IMR-90 (cell line): ENCODE measurements around the gene EXOC4. TPM values are rescaled to one million over a fixed set of nuclear protein-coding genes. Genes with fewer than 3 reads are reported as not detected.

Source experiments
- ATAC-seq: fragments of 200-7000 bp; cut with Tn5 transposase; 2 replicates; pipeline ENCODE4 v1.9.1; 2020; ENCODE audit warnings: low read depth, mild to moderate bottlenecking, moderate library complexity
- BruUV-seq: library from RNA; stranded (reverse); fragments of 400-500 nt; replicated peaks from 2 replicates; lab custom pipeline; 2021; lab: Mats Ljungman, UMichigan
- CTCF ChIA-PET: fragments of 300-600 bp; formaldehyde crosslinking; extraction: SDS; loops from one replicate; lab custom pipeline; 2021; ENCODE audit warnings: antibody characterized with exemption; lab: Yijun Ruan, JAX
- POLR2A ChIA-PET: fragments of 300-600 bp; sonication (Branson Sonifier 250); formaldehyde crosslinking; loops from one replicate; lab custom pipeline; 2022; ENCODE audit warnings: antibody characterized with exemption; ENCODE audit not compliant: unreplicated experiment; lab: Charles Lee
- DNase-seq: peaks from one replicate; pipeline ENCODE4 v3.0.0; 2013
- H2AFZ ChIP-seq: replicated peaks from 2 replicates; pipeline ENCODE3; 2013; ENCODE audit warnings: low read length, mild to moderate bottlenecking; ENCODE audit not compliant: poor library complexity
- H2AK5ac ChIP-seq: 2 replicates; pipeline ENCODE4 v1.6.1; 2013; ENCODE audit warnings: low read depth, low read length, inconsistent platforms
- H2AK9ac ChIP-seq: replicated peaks from 2 replicates; pipeline ENCODE3; 2013; ENCODE audit warnings: mild to moderate bottlenecking, low read depth, low read length, moderate library complexity; ENCODE audit not compliant: poor library complexity
- H2BK120ac ChIP-seq: 2 replicates; pipeline ENCODE4 v1.6.1; 2013; ENCODE audit warnings: low read depth, low read length, inconsistent platforms
- H2BK15ac ChIP-seq: 3 replicates; pipeline ENCODE4 v1.6.1; 2013; ENCODE audit warnings: low read depth, low read length, inconsistent platforms
- H2BK20ac ChIP-seq: 2 replicates; pipeline ENCODE4 v1.6.1; 2013; ENCODE audit warnings: low read depth, mild to moderate bottlenecking, inconsistent platforms, low read length, moderate library complexity
- H2BK5ac ChIP-seq: 2 replicates; pipeline ENCODE4 v1.6.1; 2013; ENCODE audit warnings: mild to moderate bottlenecking, low read depth, low read length, inconsistent platforms; ENCODE audit not compliant: poor library complexity, severe bottlenecking
- H3K14ac ChIP-seq: replicated peaks from 2 replicates; pipeline ENCODE4 v1.6.1; 2013; ENCODE audit warnings: low read depth, low read length, inconsistent platforms
- H3K18ac ChIP-seq: 2 replicates; pipeline ENCODE4 v1.6.1; 2013; ENCODE audit warnings: low read depth, low read length, control low read depth
- H3K23ac ChIP-seq: 2 replicates; pipeline ENCODE4 v1.6.1; 2013; ENCODE audit warnings: low read depth, low read length, inconsistent platforms
- H3K27ac ChIP-seq: 2 replicates; pipeline ENCODE4 v1.5.1; 2013; ENCODE audit warnings: mild to moderate bottlenecking, control low read depth, low read length; ENCODE audit not compliant: insufficient read depth
- H3K27me3 ChIP-seq: 2 replicates; pipeline ENCODE4 v1.6.1; 2013; ENCODE audit warnings: low read length; ENCODE audit not compliant: control insufficient read depth, insufficient read depth
- H3K36me3 ChIP-seq: 2 replicates; pipeline ENCODE4 v1.6.1; 2013; ENCODE audit warnings: low read length, mixed read lengths; ENCODE audit not compliant: control insufficient read depth, insufficient read depth
- H3K4ac ChIP-seq: 2 replicates; pipeline ENCODE4 v1.6.1; 2013; ENCODE audit warnings: low read depth, low read length, inconsistent platforms
- H3K4me1 ChIP-seq: 2 replicates; pipeline ENCODE4 v1.6.1; 2013; ENCODE audit warnings: low read length, mixed read lengths; ENCODE audit not compliant: control insufficient read depth, insufficient read depth
- H3K4me2 ChIP-seq: 2 replicates; pipeline ENCODE4 v1.6.1; 2013; ENCODE audit warnings: low read depth, mild to moderate bottlenecking, control low read depth, low read length, moderate library complexity
- H3K4me3 ChIP-seq: 2 replicates; pipeline ENCODE4 v1.5.1; 2013; ENCODE audit warnings: low read depth, mild to moderate bottlenecking, control low read depth, low read length, moderate library complexity; ENCODE audit not compliant: insufficient read depth
- H3K56ac ChIP-seq: 2 replicates; pipeline ENCODE4 v1.6.1; 2013; ENCODE audit warnings: low read length, inconsistent platforms; ENCODE audit not compliant: insufficient read depth; ENCODE audit errors: extremely low read depth
- H3K79me1 ChIP-seq, 2 experiments: 2 replicates each; pipeline ENCODE4 v1.6.1; 2013; ENCODE audit warnings: low read length in 2 of 2, inconsistent platforms in 1 of 2, low read depth in 1 of 2
- H3K9ac ChIP-seq: 2 replicates; pipeline ENCODE4 v1.6.1; 2013; ENCODE audit warnings: low read depth, low read length, control low read depth
- H3K9me1 ChIP-seq: 2 replicates; pipeline ENCODE4 v1.6.1; 2013; ENCODE audit warnings: low read length, inconsistent platforms; ENCODE audit not compliant: insufficient read depth
- H3K9me3 ChIP-seq: 2 replicates; pipeline ENCODE4 v1.6.1; 2013; ENCODE audit warnings: low read length; ENCODE audit not compliant: control insufficient read depth, insufficient read depth
- H4K20me1 ChIP-seq: 2 replicates; pipeline ENCODE4 v1.6.1; 2013; ENCODE audit warnings: low read length, inconsistent platforms; ENCODE audit not compliant: insufficient read depth
- H4K5ac ChIP-seq: 2 replicates; pipeline ENCODE4 v1.6.1; 2013; ENCODE audit warnings: mild to moderate bottlenecking, low read depth, low read length, control low read depth
- H4K8ac ChIP-seq, 2 experiments: 2 replicates each; pipeline ENCODE4 v1.6.1; 2013; ENCODE audit warnings: low read depth in 2 of 2, low read length in 2 of 2, control low read depth in 1 of 2, inconsistent platforms in 1 of 2
- H4K91ac ChIP-seq: 2 replicates; pipeline ENCODE4 v1.6.1; 2013; ENCODE audit warnings: low read depth, low read length, inconsistent platforms; ENCODE audit not compliant: insufficient read depth
- BHLHE40 ChIP-seq: fragments of 150-350 bp; IDR thresholded peaks from 2 replicates; pipeline ENCODE4 v1.6.1; 2016; ENCODE audit warnings: mild to moderate bottlenecking, low read depth, low read length
- CEBPB ChIP-seq: IDR thresholded peaks from 2 replicates; pipeline ENCODE4 v1.6.1; 2012; ENCODE audit warnings: low read depth, low read length, improper control_type of control experiment
- CHD1 ChIP-seq: IDR thresholded peaks from 2 replicates; pipeline ENCODE4 v1.6.1; 2012; ENCODE audit warnings: low read depth, low read length, improper control_type of control experiment
- FOS ChIP-seq: fragments of 150-350 bp; IDR thresholded peaks from 2 replicates; pipeline ENCODE4 v1.6.1; 2016; ENCODE audit warnings: low read depth, low read length
- MAFK ChIP-seq: IDR thresholded peaks from 2 replicates; pipeline ENCODE4 v1.6.1; 2012; ENCODE audit warnings: low read depth, low read length, improper control_type of control experiment
- MAZ ChIP-seq: IDR thresholded peaks from 2 replicates; pipeline ENCODE4 v1.6.1; 2012; ENCODE audit warnings: low read depth, mild to moderate bottlenecking, low read length, improper control_type of control experiment, moderate library complexity, borderline replicate concordance
- MXI1 ChIP-seq: IDR thresholded peaks from 2 replicates; pipeline ENCODE4 v1.6.1; 2012; ENCODE audit warnings: low read depth, mild to moderate bottlenecking, low read length, moderate library complexity, borderline replicate concordance
- NFE2L2 ChIP-seq: fragments of 150-350 bp; IDR thresholded peaks from 2 replicates; pipeline ENCODE4 v1.6.1; 2016; ENCODE audit warnings: low read depth, mild to moderate bottlenecking, low read length
- POLR2A ChIP-seq: IDR thresholded peaks from 2 replicates; pipeline ENCODE4 v1.6.1; 2012; ENCODE audit warnings: mild to moderate bottlenecking, low read depth, low read length
- RAD21 ChIP-seq: IDR thresholded peaks from 2 replicates; pipeline ENCODE4 v1.6.1; 2012; ENCODE audit warnings: low read length, improper control_type of control experiment
- RCOR1 ChIP-seq: IDR thresholded peaks from 2 replicates; pipeline ENCODE4 v1.6.1; 2012; ENCODE audit warnings: mild to moderate bottlenecking, low read length, improper control_type of control experiment; ENCODE audit not compliant: insufficient replicate concordance
- RFX5 ChIP-seq: IDR thresholded peaks from 2 replicates; pipeline ENCODE4 v1.8.0; 2012; ENCODE audit warnings: low read depth, mild to moderate bottlenecking, low read length, moderate library complexity
- SMC3 ChIP-seq: fragments of 150-350 bp; IDR thresholded peaks from 2 replicates; pipeline ENCODE4 v1.6.1; 2016; ENCODE audit warnings: low read depth, mild to moderate bottlenecking, antibody characterized with exemption, low read length, moderate library complexity
- dilution Hi-C: fragments of 300-500 bp; cut with HindIII; formaldehyde crosslinking; loops from one replicate; pipeline ENCODE4 v1.14.3; 2018; ENCODE audit warnings: low sequenced_read_pairs; ENCODE audit not compliant: unreplicated experiment
- in situ Hi-C: fragments of 300-500 bp; cut with MboI; formaldehyde crosslinking; loops from 3 replicates; pipeline ENCODE4 v1.14.3; 2019; ENCODE audit warnings: low sequenced_read_pairs, inconsistent platforms, mixed read lengths
- intact Hi-C: fragments of 100-400 bp; cut with micrococcal nuclease; formaldehyde crosslinking; loops from 2 replicates; pipeline ENCODE4 v1.10.0; 2022
- polyA plus RNA-seq, 3 experiments: library from polyadenylated mRNA; depleted of rRNA; stranded (reverse); fragments of >200 nt; gene quantifications; 2 replicates each; pipeline ENCODE4 v1.2.3, GENCODE V29; 2012; ENCODE audit warnings: low replicate concordance in 1 of 3
- total RNA-seq: library from RNA; depleted of rRNA; stranded (reverse); fragments of >200 nt; gene quantifications from 2 replicates; pipeline ENCODE4 v1.2.3, GENCODE V29; 2012
- TF ChIP-seq, protein P1 (sequence below): fragments of 150-350 bp; IDR thresholded peaks from 2 replicates; pipeline ENCODE4 v1.6.1; 2017; ENCODE audit warnings: mild to moderate bottlenecking, antibody characterized with exemption, low read length, low read depth
- TF ChIP-seq, protein P2 (sequence below): conservative IDR thresholded peaks from 2 replicates; pipeline ENCODE4 v1.5.1; 2012; ENCODE audit warnings: mild to moderate bottlenecking, low read depth, low read length, improper control_type of control experiment
- TF ChIP-seq, protein P3 (sequence below): fragments of 150-350 bp; IDR thresholded peaks from 2 replicates; pipeline ENCODE4 v1.6.1; 2016; ENCODE audit warnings: low read depth, mild to moderate bottlenecking, low read length, moderate library complexity, borderline replicate concordance

The EXOC4 gene
- total and polyA plus RNA-seq, 2 of the 4 experiments (the other 2 are of a cell fraction) = 25.4 to 94.6 TPM

DNA sequence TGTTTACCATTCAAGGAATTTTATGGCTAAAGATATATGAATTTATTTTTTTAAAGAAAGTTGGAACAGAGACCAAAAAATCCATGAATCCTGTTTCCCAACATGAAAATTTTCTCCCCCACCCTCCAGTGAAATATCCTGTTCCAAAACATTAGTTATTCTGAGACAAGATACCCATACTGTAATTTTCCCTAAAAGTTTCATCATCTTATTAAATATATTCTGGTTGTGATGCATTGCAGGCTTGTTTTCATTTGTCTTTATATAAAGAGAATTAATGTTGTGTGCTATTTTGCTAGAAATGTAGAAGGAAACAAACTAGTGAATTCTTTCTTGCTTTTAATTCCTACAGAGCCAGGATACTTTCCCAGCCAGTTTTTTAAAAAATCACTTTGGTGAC is 106.6 kb downstream of the EXOC4 start:
- no peak overlapping the region for H2AK9ac ChIP-seq
- no peaks in the 10 kb centered on the region for H3K27me3 ChIP-seq
- BruUV-seq = no TSS peak
- H3K4ac ChIP-seq = no peak overlapping the region
- peaks cover 6% of the 10 kb centered on the region in 2 experiments; a peak in 3 of 4 replicates for H3K79me1 ChIP-seq
- H4K5ac ChIP-seq = no peak overlapping the region
- dilution Hi-C loops = no loop called here
- no peak overlapping the region for H2BK20ac ChIP-seq
- ATAC-seq (no peak), DNase-seq (no peak)
- peaks cover 10% of the 10 kb centered on the region for H3K4me1 ChIP-seq
- H2BK5ac ChIP-seq = no peak overlapping the region
- no peak overlapping the region for H2BK120ac ChIP-seq
- no peaks in the 10 kb centered on the region; the same call in 1 of the 2 replicates for H3K36me3 ChIP-seq
- no peak overlapping the region for H3K14ac ChIP-seq
- no peak overlapping the region for H3K18ac ChIP-seq
- in situ Hi-C loops = no loop called here
- no peaks in the 10 kb centered on the region for H3K9me3 ChIP-seq
- intact Hi-C loops = loop anchor here (5.0 kb wide), 2 partner anchors 73 to 493 kb away; no protein-coding TSS in a partner anchor
- H3K9ac ChIP-seq = no peak overlapping the region
- no peak overlapping the region for H2AK5ac ChIP-seq
- no peaks in the 10 kb centered on the region for H4K20me1 ChIP-seq
- POLR2A ChIA-PET = no interaction called here
- H3K4me2 ChIP-seq = no peak overlapping the region
- no peak overlapping the region for H3K56ac ChIP-seq
- H4K91ac ChIP-seq = no peak overlapping the region
- TF ChIP-seq BHLHE40 = no peak
- TF ChIP-seq, protein P1, sequence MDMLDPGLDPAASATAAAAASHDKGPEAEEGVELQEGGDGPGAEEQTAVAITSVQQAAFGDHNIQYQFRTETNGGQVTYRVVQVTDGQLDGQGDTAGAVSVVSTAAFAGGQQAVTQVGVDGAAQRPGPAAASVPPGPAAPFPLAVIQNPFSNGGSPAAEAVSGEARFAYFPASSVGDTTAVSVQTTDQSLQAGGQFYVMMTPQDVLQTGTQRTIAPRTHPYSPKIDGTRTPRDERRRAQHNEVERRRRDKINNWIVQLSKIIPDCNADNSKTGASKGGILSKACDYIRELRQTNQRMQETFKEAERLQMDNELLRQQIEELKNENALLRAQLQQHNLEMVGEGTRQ = no peak
- TF ChIP-seq RFX5 = no peak
- TF ChIP-seq RAD21 = no peak
- TF ChIP-seq FOS = no peak
- no peak for TF ChIP-seq MXI1
- TF ChIP-seq NFE2L2 = no peak
- no peak for TF ChIP-seq CHD1
- TF ChIP-seq MAFK = no peak
- TF ChIP-seq POLR2A = no peak
- TF ChIP-seq, protein P2, sequence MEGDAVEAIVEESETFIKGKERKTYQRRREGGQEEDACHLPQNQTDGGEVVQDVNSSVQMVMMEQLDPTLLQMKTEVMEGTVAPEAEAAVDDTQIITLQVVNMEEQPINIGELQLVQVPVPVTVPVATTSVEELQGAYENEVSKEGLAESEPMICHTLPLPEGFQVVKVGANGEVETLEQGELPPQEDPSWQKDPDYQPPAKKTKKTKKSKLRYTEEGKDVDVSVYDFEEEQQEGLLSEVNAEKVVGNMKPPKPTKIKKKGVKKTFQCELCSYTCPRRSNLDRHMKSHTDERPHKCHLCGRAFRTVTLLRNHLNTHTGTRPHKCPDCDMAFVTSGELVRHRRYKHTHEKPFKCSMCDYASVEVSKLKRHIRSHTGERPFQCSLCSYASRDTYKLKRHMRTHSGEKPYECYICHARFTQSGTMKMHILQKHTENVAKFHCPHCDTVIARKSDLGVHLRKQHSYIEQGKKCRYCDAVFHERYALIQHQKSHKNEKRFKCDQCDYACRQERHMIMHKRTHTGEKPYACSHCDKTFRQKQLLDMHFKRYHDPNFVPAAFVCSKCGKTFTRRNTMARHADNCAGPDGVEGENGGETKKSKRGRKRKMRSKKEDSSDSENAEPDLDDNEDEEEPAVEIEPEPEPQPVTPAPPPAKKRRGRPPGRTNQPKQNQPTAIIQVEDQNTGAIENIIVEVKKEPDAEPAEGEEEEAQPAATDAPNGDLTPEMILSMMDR = no peak
- TF ChIP-seq RCOR1 = no peak
- TF ChIP-seq, protein P3, sequence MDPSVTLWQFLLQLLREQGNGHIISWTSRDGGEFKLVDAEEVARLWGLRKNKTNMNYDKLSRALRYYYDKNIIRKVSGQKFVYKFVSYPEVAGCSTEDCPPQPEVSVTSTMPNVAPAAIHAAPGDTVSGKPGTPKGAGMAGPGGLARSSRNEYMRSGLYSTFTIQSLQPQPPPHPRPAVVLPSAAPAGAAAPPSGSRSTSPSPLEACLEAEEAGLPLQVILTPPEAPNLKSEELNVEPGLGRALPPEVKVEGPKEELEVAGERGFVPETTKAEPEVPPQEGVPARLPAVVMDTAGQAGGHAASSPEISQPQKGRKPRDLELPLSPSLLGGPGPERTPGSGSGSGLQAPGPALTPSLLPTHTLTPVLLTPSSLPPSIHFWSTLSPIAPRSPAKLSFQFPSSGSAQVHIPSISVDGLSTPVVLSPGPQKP = no peak
- no peak for TF ChIP-seq MAZ
- TF ChIP-seq CEBPB = no peak
- TF ChIP-seq SMC3 = no peak
- H3K9me1 ChIP-seq = peaks cover 3% of the 10 kb centered on the region; the same call in 1 of the 2 replicates
- CTCF ChIA-PET = interaction anchor here (0.6 kb wide), 1 partner anchor 729 kb away, joined by 4 read pairs; no protein-coding TSS in a partner anchor
- no peak overlapping the region for H3K27ac ChIP-seq
- H3K4me3 ChIP-seq = no peak overlapping the region
- H2AFZ ChIP-seq = no peak overlapping the region
- no peak overlapping the region for H4K8ac ChIP-seq
- no peak overlapping the region for H2BK15ac ChIP-seq
- H3K23ac ChIP-seq = no peak overlapping the region
